ENCODE data around the gene NIFK.
"Not testable (repeated sequence)": the region's sequence is repeated elsewhere in the genome, so short reads cannot be mapped to it uniquely, and the experiment has no call there.

Gene NIFK

DNA sequence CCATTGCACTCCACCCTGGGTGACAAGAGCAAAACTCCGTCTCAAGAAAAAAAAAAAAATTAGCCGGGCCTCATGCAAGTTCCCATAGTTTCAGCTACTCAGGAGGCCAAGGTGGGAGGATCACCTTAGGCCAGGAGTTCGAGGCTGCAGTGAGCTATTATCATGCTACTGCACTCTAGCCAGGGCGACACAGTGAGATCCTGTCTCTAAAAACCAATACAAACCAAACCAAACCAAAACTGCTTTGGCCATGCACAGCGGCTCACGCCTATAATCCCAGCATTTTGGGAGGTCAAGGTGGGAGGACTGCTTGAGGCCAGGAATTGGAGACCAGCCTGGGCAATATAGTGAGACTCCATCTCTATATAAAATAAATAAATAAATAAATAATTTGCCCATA lies 19.1 kb downstream of the NIFK start:
- H3K79me2 ChIP-seq (ENCODE audit: insufficient read depth, low read length): no peaks in the 10 kb centered on the region
- H4K20me1 ChIP-seq (ENCODE audit: insufficient read depth, low read length): no peaks in the 10 kb centered on the region
- no peaks in the 10 kb centered on the region for H3K36me3 ChIP-seq (ENCODE audit: insufficient read depth, low read length)
- no peak for DNase-seq
- H3K27me3 ChIP-seq (ENCODE audit: insufficient read depth, low read length, poor library complexity): no peaks in the 10 kb centered on the region
- no peak for ATAC-seq (ENCODE audit: insufficient read depth, low read depth)
- no peak overlapping the region for H3K4me3 ChIP-seq (ENCODE audit: low read depth in 1 of 2, low read length in 2 of 2)
- no peak overlapping the region for H3K27ac ChIP-seq (ENCODE audit: low read length)
- H3K4me2 ChIP-seq (ENCODE audit: insufficient read depth, low read length): no peak overlapping the region
- TF ChIP-seq CTCF (IDR thresholded peaks at IDR 0.05; ENCODE audit: borderline replicate concordance, extremely low read depth, low read length, poor library complexity, severe bottlenecking): no peak
- no peak for TF ChIP-seq EZH2 (IDR thresholded peaks at IDR 0.05; ENCODE audit: borderline replicate concordance, low read depth, low read length, severe bottlenecking)
- H3K9ac ChIP-seq (ENCODE audit: low read depth, low read length): no peak overlapping the region
- no peaks in the 10 kb centered on the region for H3K9me3 ChIP-seq (ENCODE audit: insufficient read depth, low read length, severe bottlenecking)
- H2AFZ ChIP-seq (ENCODE audit: low read depth, low read length): no peak overlapping the region
- H3K4me1 ChIP-seq (ENCODE audit: insufficient read depth, low read length): no peaks in the 10 kb centered on the region

DNA sequence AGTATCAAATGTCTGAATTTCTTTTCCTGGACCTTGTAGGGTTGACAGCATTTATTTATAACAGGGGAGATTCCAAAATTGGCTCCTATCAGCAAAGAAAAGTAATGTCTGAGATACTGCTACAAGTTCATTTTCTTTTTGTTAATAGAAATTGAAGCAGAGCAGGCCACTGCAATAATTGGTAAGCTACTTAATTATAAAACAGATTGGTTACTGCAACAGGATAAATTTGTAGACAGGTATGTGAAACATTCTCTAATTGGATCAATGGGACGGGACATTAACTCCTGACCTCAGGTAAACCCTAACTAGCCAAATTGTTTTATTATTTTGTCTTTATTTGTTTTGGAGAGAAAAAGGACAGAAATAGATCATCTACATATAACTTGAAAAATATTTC lies 20.5 kb downstream of the NIFK start:
- TF ChIP-seq EZH2 (IDR thresholded peaks at IDR 0.05; ENCODE audit: borderline replicate concordance, low read depth, low read length, severe bottlenecking): no peak
- TF ChIP-seq CTCF (IDR thresholded peaks at IDR 0.05; ENCODE audit: borderline replicate concordance, extremely low read depth, low read length, poor library complexity, severe bottlenecking): no peak
- Histone ChIP-seq H3K36me3 (ENCODE audit: insufficient read depth, low read length) (no peaks in the 10 kb centered on the region), H4K20me1 (ENCODE audit: insufficient read depth, low read length) (no peaks in the 10 kb centered on the region), H3K9ac (ENCODE audit: low read depth, low read length) (no peak overlapping the region), H3K9me3 (ENCODE audit: insufficient read depth, low read length, severe bottlenecking) (no peaks in the 10 kb centered on the region), H3K79me2 (ENCODE audit: insufficient read depth, low read length) (no peaks in the 10 kb centered on the region), H3K4me2 (ENCODE audit: insufficient read depth, low read length) (no peak overlapping the region), H3K27me3 (ENCODE audit: insufficient read depth, low read length, poor library complexity) (no peaks in the 10 kb centered on the region), H3K4me1 (ENCODE audit: insufficient read depth, low read length) (no peaks in the 10 kb centered on the region), H3K4me3 (ENCODE audit: low read depth in 1 of 2, low read length in 2 of 2) (no peak overlapping the region), H3K27ac (ENCODE audit: low read length) (no peak overlapping the region), H2AFZ (ENCODE audit: low read depth, low read length) (no peak overlapping the region)
- ATAC-seq (ENCODE audit: insufficient read depth, low read depth) (no peak), DNase-seq (no peak)

- H3K4me2 ChIP-seq (ENCODE audit: insufficient read depth, low read length); H3K4me3 ChIP-seq (ENCODE audit: low read depth in 1 of 2, low read length in 2 of 2); H3K36me3 ChIP-seq (ENCODE audit: insufficient read depth, low read length); H4K20me1 ChIP-seq (ENCODE audit: insufficient read depth, low read length); H3K79me2 ChIP-seq (ENCODE audit: insufficient read depth, low read length); H3K27me3 ChIP-seq (ENCODE audit: insufficient read depth, low read length, poor library complexity); H2AFZ ChIP-seq (ENCODE audit: low read depth, low read length); H3K9me3 ChIP-seq (ENCODE audit: insufficient read depth, low read length, severe bottlenecking); H3K27ac ChIP-seq (ENCODE audit: low read length); H3K4me1 ChIP-seq (ENCODE audit: insufficient read depth, low read length); DNase-seq; ATAC-seq (ENCODE audit: insufficient read depth, low read depth); H3K9ac ChIP-seq (ENCODE audit: low read depth, low read length): not testable (repeated sequence)
These were observed 25.2 kb downstream of the NIFK start for GRCh38 chr2:121711481-121711880.

- Histone ChIP-seq H3K4me1 (ENCODE audit: insufficient read depth, low read length) (no peaks in the 10 kb centered on the region), H3K36me3 (ENCODE audit: insufficient read depth, low read length) (no peaks in the 10 kb centered on the region), H4K20me1 (ENCODE audit: insufficient read depth, low read length) (no peaks in the 10 kb centered on the region), H3K9ac (ENCODE audit: low read depth, low read length) (no peak overlapping the region), H3K4me2 (ENCODE audit: insufficient read depth, low read length) (no peak overlapping the region), H3K27me3 (ENCODE audit: insufficient read depth, low read length, poor library complexity) (no peaks in the 10 kb centered on the region), H3K79me2 (ENCODE audit: insufficient read depth, low read length) (no peaks in the 10 kb centered on the region), H3K27ac (ENCODE audit: low read length) (no peak overlapping the region), H2AFZ (ENCODE audit: low read depth, low read length) (no peak overlapping the region), H3K4me3 (ENCODE audit: low read depth in 1 of 2, low read length in 2 of 2) (no peak overlapping the region), H3K9me3 (ENCODE audit: insufficient read depth, low read length, severe bottlenecking) (no peaks in the 10 kb centered on the region)
- no peak for DNase-seq
- no peak for ATAC-seq (ENCODE audit: insufficient read depth, low read depth)
- no peak for TF ChIP-seq CTCF (IDR thresholded peaks at IDR 0.05; ENCODE audit: borderline replicate concordance, extremely low read depth, low read length, poor library complexity, severe bottlenecking)
- TF ChIP-seq EZH2 (IDR thresholded peaks at IDR 0.05; ENCODE audit: borderline replicate concordance, low read depth, low read length, severe bottlenecking): no peak
These were observed 26.1 kb downstream of the NIFK start for GRCh38 chr2:121710470-121711170.
